HG02610 (cell line): ENCODE measurements around the gene SMURF2.
"Not testable (repeated sequence)": the region's sequence is repeated elsewhere in the genome, so short reads cannot be mapped to it uniquely, and the experiment has no call there.

Experiments used
- ATAC-seq: cut with Tn5 transposase; IDR thresholded peaks from one replicate; pipeline ENCODE4 v1.9.1; 2021; ENCODE audit warnings: mild to moderate bottlenecking, moderate library complexity; ENCODE audit not compliant: unreplicated experiment

SMURF2 gene

DNA sequence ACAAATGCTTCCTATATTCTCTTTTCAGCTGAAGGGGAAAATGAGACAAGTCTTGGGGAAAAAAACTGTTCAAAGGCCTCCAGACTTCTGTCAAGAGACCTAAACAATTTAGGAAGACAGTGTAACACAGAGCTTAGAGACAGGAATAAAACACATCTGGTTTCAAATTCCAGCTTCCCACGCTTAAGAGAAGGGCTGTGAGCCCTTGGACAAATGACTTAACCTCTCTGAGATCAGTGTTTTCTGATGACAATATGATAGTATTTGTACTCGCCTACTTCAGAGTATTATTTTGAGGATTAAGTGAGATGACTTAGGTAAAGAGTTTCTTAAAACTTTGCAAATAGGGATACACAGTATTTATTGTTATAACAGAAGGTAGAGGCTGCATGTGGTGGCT is 29.5 kb downstream of the SMURF2 start:
- ATAC-seq, result no peak

DNA sequence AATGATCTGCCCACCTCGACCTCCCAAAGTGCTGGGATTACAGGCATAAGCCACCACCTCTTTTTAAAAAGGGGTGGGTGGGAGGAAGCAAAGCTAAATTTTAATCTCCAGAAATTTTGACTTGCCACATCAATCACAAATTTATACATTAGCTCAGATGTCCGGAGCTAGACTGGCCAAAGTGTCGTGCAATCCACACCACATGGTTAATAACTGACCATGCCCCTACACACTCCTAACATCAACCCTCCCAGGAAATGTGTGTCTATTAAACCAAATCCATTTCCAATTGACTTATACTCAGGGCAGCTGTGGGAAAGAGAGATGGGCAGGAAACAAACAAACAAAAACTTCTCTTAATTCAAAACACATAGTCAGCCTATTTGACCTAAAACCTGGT is 29.9 kb downstream of the SMURF2 start:
- ATAC-seq, result no peak

DNA sequence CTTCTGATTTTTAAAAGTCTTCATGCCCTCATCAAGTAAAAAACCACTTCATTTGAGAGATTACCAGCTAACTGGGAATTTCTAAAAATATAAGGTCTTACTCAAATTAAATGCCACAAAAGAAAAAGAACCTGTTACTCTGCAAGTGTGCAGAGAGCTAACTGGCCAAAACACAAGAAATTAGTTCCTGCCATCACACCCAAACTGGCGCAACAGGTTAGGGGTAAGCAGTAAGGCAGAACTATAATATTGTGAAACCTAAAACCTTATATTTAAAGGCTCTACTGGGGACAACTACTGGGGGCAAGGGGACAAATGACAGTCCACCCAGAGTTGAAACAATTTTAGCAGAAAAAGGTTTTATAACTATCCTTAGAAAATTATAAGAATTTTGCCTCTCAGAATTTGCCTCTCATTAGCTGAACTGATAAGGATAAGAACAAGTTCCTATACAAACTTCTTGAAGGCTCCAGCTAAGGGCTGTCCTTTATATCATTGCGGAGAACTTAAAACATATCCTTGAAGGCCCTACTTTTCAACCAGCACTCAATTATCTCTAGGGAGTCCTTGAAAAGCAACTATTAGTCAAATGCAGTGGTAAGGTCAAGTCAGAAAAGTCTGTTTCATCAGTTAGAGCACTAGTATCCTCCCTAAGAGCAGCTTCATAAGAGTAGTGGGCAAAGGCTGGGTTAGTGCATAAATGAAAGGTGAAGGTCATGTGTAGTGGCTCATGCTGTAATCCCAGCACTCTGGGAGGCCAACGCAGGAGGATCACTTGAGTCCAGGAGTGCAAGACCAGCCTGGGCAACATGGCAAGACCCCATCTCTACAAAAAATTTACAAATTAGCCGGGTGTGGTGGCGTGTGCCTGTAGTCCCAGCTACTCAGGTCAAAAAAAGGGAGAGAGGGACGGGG is 31.5 kb downstream of the SMURF2 start:
- no peak for ATAC-seq

DNA sequence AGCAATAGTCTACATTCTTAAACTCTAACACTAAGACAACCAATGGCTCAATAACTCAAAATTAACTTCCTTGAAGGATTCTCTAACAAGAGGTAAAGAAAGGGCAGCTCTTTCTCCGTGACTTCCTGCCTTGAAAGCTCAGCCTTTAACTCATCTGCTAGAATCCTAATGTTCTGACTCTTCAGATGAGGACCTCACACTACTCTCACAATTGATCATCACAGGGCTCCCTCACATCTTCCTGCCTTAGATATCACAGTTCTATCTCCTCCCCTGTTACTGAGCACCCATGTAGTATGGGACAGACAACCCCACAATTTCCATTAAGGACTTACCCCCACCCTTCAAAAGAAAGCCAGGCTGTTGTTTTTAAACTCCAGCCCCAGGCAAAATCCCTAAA is 33.5 kb downstream of the SMURF2 start:
- ATAC-seq, result peak; percentile 72

DNA sequence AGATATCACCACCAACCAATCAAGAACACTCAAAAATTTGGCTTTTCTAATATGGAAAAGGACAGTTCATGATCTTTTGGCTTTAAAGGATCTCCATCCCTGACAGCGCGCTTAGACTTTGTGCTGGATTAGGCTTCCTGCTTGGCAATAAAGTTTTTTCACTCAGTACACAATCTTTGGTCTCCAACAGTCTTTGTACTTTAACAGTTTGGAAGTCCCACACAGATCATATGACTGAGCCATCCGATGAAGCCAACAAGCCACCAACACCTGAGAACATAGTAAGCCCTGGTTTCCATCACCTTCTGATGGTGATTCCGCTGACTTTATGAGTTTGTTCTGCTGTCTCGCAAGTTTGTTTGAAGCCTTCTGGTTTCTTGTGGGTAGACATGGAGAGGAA is 34.3 kb downstream of the SMURF2 start:
- no peak for ATAC-seq

DNA sequence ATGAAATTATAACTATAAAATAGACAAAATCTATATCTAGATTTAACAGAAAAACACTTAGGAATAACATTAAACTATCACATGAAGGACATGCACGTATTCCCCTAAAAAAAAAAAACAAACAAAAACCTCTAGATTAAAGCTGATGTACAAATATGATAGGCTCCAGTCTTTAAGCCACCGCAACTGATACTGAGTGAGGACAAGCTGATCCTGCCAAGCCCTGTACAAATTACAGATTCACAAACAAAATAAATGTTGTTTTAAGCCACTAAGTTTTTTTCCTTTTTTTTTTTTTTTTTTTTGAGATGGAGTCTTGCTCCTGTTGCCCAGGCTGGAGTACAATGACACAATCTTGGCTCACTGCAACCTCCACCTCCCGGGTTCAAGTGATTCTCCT is 35.3 kb downstream of the SMURF2 start:
- ATAC-seq, result no peak

DNA sequence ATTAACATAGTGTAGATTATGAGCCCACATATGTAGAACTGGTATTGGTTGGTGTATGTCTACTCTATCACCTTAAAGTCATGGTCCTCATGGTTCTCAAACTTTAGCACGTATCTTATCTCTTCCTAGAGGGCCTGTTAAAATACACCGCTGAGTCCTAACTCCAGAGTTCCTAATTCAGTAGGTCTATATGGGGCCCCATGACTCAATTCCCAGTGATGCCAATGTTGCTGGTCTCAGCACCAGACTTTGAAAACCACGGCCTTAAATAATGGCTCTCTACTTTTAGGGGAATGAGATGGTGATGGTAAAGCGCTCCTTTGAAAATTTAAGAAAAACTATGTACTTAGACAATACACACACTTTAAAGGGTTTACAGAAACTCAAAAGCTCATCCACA is 36.6 kb downstream of the SMURF2 start:
- ATAC-seq, result no peak

DNA sequence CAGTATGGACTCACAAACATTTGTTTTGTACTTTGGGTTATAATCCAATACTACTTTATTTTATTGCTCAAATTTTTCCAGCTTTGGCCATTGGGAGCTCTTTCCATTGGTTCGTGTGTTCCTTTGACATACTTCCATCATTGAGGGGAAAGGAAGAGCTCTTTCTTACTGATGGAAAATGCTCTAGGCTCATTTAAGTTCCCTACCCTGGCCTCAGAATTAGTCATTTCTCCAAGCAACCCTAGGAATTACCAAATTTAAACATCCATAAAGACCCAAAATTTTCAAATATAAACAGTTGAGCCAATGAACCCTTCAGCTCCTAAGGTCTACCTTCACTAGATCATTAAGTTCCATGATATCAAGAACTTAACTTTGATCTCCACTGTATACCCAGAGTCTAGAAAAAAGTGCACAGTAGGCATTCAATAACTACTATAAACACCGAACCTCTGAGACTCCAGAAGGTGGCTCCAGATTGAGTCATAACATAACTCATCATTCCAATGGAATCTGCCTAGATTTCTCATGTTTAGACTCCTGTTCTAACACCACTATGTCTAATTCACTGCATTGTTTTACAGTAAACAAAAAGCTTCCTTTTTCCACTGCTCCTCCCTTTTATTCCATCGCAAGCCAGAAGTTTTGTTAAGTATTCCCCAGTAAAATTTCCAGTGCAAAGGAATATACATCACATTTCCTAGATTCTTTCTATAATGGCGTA is 39.0 kb downstream of the SMURF2 start:
- no peak for ATAC-seq

DNA sequence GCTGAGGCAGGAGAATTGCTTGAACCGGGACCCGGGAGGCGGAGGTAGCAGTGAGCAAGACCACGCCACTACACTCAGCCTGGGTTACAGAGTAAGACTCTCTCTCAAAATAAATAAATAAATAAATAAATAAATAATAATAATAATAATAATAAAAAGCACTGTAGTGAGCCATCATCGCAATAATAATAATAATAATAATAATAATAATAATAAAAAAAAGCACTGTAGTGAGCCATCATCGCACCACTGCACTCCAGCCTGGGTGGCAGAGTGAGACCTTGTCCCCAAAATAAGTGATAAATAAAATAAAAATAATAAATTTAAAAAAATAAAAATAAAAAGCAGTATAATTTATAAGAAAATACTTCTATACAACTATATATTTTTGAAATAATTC is 40.3 kb downstream of the SMURF2 start:
- no peak for ATAC-seq

DNA sequence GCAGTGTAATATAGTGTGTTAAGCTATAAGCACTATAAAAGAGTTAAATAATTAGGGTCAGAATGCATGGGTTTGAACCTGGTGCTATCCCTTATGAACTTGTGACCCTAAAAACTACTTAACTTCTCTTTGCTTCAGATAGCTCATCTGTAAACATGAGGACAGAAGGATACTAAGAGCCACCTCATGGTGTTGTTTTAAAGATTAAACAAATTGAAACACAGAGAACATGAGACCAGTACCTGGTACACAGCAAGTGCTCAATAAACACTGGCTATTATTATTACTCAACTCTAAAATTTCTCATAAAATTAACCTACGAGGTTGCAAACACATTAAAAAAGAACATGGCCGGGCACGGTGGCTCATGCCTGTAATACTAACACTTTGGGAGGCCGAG is 43.3 kb downstream of the SMURF2 start:
- ATAC-seq, result no peak

DNA sequence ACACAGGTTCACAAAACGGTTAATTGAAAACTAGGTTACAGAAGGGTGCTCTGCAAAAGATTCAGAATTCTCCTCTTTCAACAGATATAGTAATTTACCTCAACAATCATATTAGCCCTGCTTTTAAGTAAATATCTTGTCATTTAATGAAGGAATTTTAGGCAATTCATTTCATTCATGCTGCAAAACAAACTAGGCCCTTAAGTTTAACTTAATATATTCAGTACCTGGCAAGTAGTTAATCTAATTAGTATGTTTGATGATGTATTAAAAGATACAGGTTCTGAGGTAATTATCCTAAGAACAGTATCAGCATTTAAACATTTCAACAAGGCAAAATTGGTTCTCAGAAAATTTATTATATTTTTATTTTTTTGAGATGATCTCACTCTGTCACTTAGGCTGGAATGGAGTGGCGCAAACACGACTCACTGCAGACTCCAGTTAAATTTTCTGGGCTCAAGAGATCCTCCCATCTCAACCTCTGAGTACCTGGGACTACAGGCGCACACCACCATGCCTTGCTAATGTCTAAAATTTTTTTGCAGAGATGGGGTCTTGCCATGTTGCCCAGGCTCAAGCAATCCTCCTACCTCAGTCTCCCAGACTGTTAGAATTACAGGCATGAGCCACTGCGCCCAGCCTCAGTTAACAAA is 44.9 kb downstream of the SMURF2 start:
- no peak for ATAC-seq

DNA sequence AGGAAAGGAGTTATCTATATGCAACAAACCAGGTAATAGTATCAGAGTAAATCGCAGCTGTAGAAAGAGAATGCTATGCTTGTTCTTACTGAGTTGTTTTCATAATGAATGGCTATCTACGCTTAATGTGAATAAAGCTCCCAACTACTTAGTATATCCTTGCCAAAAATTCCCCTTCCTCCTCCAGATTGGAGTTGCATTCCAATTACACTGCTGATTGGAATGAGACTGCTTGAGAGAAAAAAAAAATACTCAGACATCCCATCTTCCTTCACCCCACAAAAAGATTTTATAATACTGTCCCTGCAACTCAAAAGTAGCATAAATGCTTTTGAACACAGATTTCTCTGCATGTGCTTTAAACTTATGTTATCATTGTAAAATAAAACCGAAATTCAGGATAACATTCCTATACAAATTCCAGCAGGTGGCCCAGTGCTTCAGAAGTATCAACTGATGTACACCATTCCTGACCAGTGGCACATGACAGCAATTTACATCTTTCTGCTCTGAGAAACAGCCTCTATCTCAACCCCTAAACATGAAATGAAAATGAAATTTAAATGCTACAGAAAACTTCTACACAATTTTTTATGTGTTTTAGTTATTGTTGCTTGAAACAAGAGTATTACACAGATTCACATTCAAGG is 47.0 kb downstream of the SMURF2 start:
- ATAC-seq, result no peak

DNA sequence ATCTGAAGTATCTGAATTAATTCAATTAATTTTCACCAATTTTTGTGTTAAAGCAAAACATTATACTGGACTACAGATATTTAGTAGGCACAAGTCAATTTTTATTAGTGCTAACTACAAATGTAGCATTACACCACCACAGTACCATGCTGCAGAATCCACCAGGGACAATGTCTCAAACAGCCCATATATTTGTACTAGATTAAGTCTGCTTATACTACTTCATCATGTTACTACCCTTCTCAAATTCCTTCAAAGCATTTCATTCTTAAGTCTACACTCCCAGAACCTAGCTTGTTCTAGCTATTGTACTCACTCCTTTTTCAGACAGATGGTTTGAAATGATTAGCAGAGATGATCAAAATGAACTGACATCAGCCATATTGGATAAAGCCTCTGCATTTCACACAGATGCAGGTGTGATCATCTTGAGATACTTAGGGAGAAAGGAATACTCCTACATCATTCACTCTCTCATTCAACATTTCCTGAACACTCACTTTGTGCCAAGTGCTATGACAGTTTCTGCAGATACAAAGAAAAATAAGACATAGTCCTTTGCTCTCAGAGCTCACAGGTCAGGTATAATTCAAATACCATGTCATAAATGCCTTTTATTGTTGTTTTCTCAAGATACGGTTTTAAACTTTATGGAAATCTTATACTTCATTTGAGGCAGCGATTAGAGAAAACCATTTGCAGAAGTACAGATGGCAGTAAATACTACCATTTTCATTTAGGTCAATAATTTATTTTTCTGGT is 47.7 kb downstream of the SMURF2 start:
- ATAC-seq, result no peak

DNA sequence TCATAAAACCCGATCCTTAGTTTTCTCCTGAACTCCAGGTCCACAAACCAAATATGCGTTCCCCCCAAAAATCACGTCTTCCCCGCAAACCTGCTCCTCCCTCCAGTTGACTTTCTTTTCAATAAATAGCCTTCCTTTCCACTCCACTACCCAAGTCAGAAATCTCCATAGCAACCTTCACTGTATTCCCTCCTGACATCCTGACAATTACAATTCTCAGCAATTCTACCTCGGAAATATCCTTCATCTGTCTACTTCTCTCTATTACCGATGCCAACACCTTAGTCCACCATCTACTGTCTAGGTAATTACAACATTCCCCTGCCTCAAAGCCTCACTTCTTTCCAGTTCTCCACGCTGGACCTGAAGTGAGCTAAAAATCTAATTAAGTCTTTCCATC is 50.7 kb downstream of the SMURF2 start:
- ATAC-seq, result no peak

DNA sequence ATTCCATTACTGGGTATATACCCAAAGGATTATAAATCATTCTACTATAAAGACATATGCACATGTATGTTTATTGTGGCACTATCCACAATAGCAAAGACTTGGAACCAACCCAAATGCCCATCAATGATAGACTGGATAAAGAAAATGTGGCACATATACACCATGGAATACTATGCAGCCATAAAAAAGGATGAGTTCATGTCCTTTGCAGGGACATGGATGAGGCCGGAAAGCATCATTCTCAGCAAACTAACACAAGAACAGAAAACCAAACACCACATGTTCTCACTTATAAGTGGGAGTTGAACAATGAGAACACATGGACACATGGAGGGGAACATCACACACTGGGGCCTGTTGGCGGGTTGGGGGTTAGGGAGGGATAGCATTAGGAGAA is 51.9 kb downstream of the SMURF2 start:
- ATAC-seq, result not testable (repeated sequence)

DNA sequence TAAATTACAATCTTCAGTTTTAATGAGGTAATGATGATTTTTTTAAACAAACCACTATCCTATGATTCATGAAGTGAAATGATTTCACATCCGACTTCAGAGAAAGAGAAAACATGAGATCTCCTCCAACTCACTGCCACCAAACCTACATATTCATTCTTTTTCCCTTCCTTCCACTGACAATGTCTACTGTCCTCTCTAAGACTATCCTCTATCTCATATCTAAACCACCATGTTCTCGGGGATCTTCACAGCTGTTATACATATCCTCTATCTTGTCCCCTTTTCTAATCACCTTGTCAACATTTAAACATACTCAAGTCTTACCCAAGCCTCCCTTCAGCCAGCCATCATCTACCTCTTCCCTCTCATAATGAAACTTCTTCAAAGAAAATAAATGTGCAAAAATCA is 53.5 kb downstream of the SMURF2 start:
- no peak for ATAC-seq

DNA sequence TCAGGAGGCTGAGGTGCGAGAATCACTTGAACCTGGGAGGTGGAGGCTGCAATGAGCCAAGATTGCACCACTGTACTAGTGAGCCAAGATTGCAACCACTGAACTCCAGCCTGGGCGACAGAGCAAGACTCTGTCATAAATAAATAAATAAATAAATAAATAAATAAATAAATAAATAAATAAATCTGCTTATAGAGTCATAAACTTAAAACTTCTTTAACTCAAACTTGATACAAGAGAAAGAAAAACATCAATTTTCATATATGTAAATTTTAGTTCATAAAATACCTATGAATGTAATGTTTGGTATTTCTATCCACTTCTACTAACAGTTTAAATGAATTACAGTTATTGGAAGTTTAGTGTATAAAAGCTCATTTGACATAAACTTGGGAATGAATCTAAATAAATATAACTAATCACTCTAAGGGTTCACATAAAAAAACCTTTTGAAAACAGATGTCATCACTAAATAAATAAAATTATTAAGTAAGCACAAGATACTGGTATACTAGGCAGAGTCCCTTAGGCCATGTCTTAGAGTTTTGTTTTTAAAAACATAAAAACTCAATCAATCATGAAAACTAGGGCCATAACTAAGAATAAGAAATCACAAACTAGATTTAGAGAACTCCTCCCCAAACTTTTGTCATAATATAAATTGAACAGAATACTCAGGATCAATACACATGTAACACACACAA is 54.1 kb downstream of the SMURF2 start:
- no peak for ATAC-seq

DNA sequence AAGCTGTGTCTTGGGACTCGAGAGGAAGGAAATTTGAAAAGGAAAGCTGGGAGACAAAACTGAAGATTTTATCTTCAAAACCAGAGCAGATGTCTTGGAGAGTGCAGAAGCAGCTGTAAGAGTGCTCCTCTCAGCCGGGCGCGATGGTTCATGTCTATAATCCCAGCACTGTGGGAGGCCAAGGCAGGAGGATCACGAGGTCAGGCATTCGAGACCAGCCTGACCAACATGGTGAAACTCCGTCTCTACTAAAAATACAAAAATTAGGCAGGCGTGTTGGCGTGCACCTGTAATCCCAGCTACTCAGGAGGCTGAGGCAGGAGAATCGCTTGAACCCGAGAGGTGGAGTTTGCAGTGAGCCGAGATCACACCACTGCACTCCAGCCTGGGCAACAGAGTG is 57.6 kb downstream of the SMURF2 start:
- not testable (repeated sequence) for ATAC-seq

DNA sequence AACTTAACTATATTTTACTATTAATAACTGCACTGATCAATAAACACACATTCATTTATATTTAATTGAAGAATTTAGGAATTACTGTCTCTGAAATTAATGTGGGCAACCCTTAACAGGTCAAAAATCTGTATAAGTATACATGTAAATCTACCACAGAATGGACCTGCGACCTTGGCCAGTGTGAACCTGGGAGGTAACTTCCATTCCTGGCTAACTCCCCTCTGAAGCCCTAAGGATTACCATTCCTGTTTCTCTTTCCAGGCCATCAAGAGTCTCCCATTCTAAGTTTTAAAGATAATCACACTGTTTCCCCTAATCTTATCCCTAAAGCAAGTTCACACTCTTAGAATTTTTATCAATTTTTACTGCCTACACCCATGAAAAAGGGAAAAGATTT is 58.1 kb downstream of the SMURF2 start:
- no peak for ATAC-seq

DNA sequence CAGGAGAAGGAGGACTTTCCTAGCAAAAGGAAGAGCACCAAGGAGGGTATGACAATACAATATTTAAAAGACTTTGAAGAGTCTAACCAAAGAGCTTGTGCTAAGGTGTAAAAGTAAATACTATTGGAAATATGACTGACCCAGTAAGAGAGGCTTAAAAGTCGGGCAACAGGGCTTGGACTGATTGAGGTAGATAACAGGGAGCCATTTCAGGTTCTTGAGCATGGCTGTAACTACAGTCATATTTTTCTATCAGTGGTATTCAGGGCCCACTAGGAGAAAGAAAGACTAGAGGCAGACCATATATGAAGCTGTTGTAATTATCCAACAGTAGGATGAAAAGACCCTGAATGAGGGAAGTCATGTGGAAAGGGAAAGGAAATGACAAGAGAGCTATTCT is 62.3 kb downstream of the SMURF2 start:
- peak; percentile 9 for ATAC-seq
